Sigmoid colon (tissue), 4 donors: ENCODE results near the gene ANO2.

Source experiments
- CTCF ChIP-seq, 4 experiments: fragments of 450-650 bp in 3 of 4; fragments of 200-600 bp in 1 of 4; IDR thresholded peaks; one replicate each; pipeline ENCODE4 v1.5.1; 2016 to 2019; ENCODE audit warnings: antibody characterized with exemption in 4 of 4, mild to moderate bottlenecking in 3 of 4, moderate library complexity in 2 of 4
- EP300 ChIP-seq, 4 donors: sonication (generic); formaldehyde crosslinking; IDR thresholded peaks; one replicate each; pipeline ENCODE4 v1.6.1; 2017; ENCODE audit warnings: antibody characterized with exemption in 4 of 4
- POLR2A ChIP-seq, 2 donors: fragments of 450-650 bp; IDR thresholded peaks; one replicate each; pipeline ENCODE4 v1.6.1; 2016; ENCODE audit warnings: antibody characterized with exemption in 2 of 2, mild to moderate bottlenecking in 2 of 2, moderate library complexity in 2 of 2
- POLR2AphosphoS5 ChIP-seq, 4 donors: sonication (generic); formaldehyde crosslinking; IDR thresholded peaks; one replicate each; pipeline ENCODE4 v1.6.1; 2017; ENCODE audit warnings: antibody characterized with exemption in 4 of 4

- no peak for TF ChIP-seq CTCF (IDR thresholded peaks at IDR 0.05)
- no peak for TF ChIP-seq POLR2A (IDR thresholded peaks at IDR 0.05)
- TF ChIP-seq POLR2AphosphoS5 (IDR thresholded peaks at IDR 0.05) = no peak
- TF ChIP-seq EP300 (IDR thresholded peaks at IDR 0.05) = no peak
Observed at GRCh38 chr12:5706247-5706646, 238.8 kb downstream of the ANO2 start.
